K562 (cell line): ENCODE results near the gene RNF44. TPM values are rescaled to one million over a fixed set of nuclear protein-coding genes. Genes with fewer than 3 reads are reported as not detected.
A peak's percentile ranks its signal among the peaks of the same experiment; 100 is the strongest.

ENCODE experiments used
- ATAC-seq: fragments of 200-7000 bp; cut with Tn5 transposase; 3 replicates; pipeline ENCODE4 v1.9.1; 2020; ENCODE audit warnings: moderate library complexity
- BruUV-seq: library from RNA; stranded (reverse); fragments of 400-500 nt; replicated peaks from 2 replicates; lab custom pipeline; 2021; lab: Mats Ljungman, UMichigan
- CTCF ChIA-PET: fragments of 300-600 bp; formaldehyde crosslinking; extraction: SDS; loops from one replicate; lab custom pipeline; 2021; ENCODE audit warnings: low intra/inter-chr PET ratio; lab: Yijun Ruan, JAX
- POLR2A ChIA-PET: fragments of 300-600, 350-650 bp; sonication (Branson Sonifier 250); formaldehyde crosslinking; extraction: SDS; loops from one replicate; lab custom pipeline; 2021; ENCODE audit warnings: antibody characterized with exemption, inconsistent platforms; lab: Yijun Ruan, JAX
- DNase-seq, 4 experiments: peaks; one replicate each; pipeline versions ENCODE4 v3.0.0 to v3.0.0-alpha.2; 2011 to 2018; ENCODE audit warnings: low spot score in 3 of 4, mixed read lengths in 3 of 4; ENCODE audit errors: extremely low read depth in 1 of 4
- FAIRE-seq: peaks from 2 replicates; lab custom pipeline; 2011; peaks lifted over from hg19 to GRCh38; lab: Jason Lieb, UNC
- H2AFZ ChIP-seq: 2 replicates; pipeline ENCODE4 v1.6.0; 2011; ENCODE audit warnings: low read depth, low read length, control low read depth, inconsistent platforms
- H3K27ac ChIP-seq: fragments of 200-600 bp; 3 replicates; pipeline ENCODE4 v1.8.0; 2011; ENCODE audit warnings: low read depth, mild to moderate bottlenecking, control low read depth, inconsistent platforms, low read length, moderate library complexity, mixed read lengths; ENCODE audit errors: extremely low read depth
- H3K27me3 ChIP-seq, 2 experiments: fragments of 300-600 bp in 1 of 2; 2 replicates in 1 of 2; 3 replicates in 1 of 2; pipeline versions ENCODE4 v1.6.0 to v1.8.0; 2011; ENCODE audit warnings: inconsistent platforms in 2 of 2, low read length in 2 of 2, mild to moderate bottlenecking in 1 of 2, mixed read lengths in 1 of 2, moderate library complexity in 1 of 2; ENCODE audit not compliant: control insufficient read depth in 2 of 2, insufficient read depth in 2 of 2
- H3K36me3 ChIP-seq: fragments of 300-600 bp; 3 replicates; pipeline ENCODE4 v1.8.0; 2011; ENCODE audit warnings: mild to moderate bottlenecking, low read length, inconsistent platforms; ENCODE audit not compliant: control insufficient read depth, insufficient read depth
- H3K4me1 ChIP-seq, 2 experiments: fragments of 200-600 bp in 1 of 2; replicated peaks in 1 of 2; 2 replicates in 1 of 2; 3 replicates in 1 of 2; pipeline versions ENCODE4 v1.5.1 to v1.8.0; 2011; ENCODE audit warnings: inconsistent platforms in 2 of 2, low read length in 2 of 2, mild to moderate bottlenecking in 1 of 2, mixed read lengths in 1 of 2, moderate library complexity in 1 of 2; ENCODE audit not compliant: control insufficient read depth in 2 of 2, insufficient read depth in 2 of 2
- H3K4me2 ChIP-seq: 2 replicates; pipeline ENCODE4 v1.6.1; 2011; ENCODE audit warnings: low read length, control low read depth, inconsistent platforms, mixed read lengths; ENCODE audit not compliant: insufficient read depth
- H3K4me3 ChIP-seq: fragments of 200-600 bp; sonication (generic), shearing (Covaris generic); 2 replicates; pipeline ENCODE4 v1.5.1; 2016; ENCODE audit warnings: control low read depth, inconsistent platforms
- H3K79me2 ChIP-seq: fragments of 200-600 bp; 3 replicates; pipeline ENCODE4 v1.8.0; 2011; ENCODE audit warnings: low read length, inconsistent platforms; ENCODE audit not compliant: control insufficient read depth, insufficient read depth
- H3K9ac ChIP-seq, 2 experiments: 2 replicates each; pipeline versions ENCODE4 v1.6.0 to v1.6.1; 2011; ENCODE audit warnings: low read depth in 2 of 2, low read length in 2 of 2, control low read depth in 1 of 2, inconsistent platforms in 1 of 2, mild to moderate bottlenecking in 1 of 2, mixed read lengths in 1 of 2; ENCODE audit not compliant: insufficient read depth in 1 of 2
- H3K9me1 ChIP-seq: one replicate; pipeline ENCODE4 v1.6.0; 2011; ENCODE audit warnings: inconsistent platforms, mild to moderate bottlenecking, low read length, moderate library complexity; ENCODE audit not compliant: control insufficient read depth, insufficient read depth
- H3K9me3 ChIP-seq: replicated peaks from 2 replicates; pipeline ENCODE4 v1.5.1; 2011; ENCODE audit warnings: low read depth, low read length, inconsistent platforms; ENCODE audit not compliant: control insufficient read depth, insufficient read depth
- H4K20me1 ChIP-seq: replicated peaks from 2 replicates; pipeline ENCODE4 v1.6.1; 2011; ENCODE audit warnings: low read length, inconsistent platforms, mixed read lengths; ENCODE audit not compliant: control insufficient read depth, insufficient read depth
- ATF4 ChIP-seq: fragments of 450-650 bp; formaldehyde crosslinking; IDR thresholded peaks from 2 replicates; pipeline ENCODE4 v1.4.0; 2022; ENCODE audit warnings: mild to moderate bottlenecking, moderate library complexity
- C11orf30 ChIP-seq: fragments of 450-650 bp; IDR thresholded peaks from 2 replicates; pipeline ENCODE4 v1.6.1; 2016; ENCODE audit warnings: low read depth, mild to moderate bottlenecking
- CCNT2 ChIP-seq: IDR thresholded peaks from 2 replicates; pipeline ENCODE4 v1.6.1; 2011; ENCODE audit warnings: borderline replicate concordance, low read depth, mild to moderate bottlenecking, moderate library complexity, mixed read lengths, low read length; ENCODE audit not compliant: insufficient read length; ENCODE audit errors: extremely low read depth
- MAFG ChIP-seq: fragments of 450-650 bp; conservative IDR thresholded peaks from 2 replicates; pipeline ENCODE4 v1.6.1; 2016; ENCODE audit warnings: missing genetic modification characterization, missing compliant biosample characterization
- RBM22 ChIP-seq: fragments of 200-400 bp; formaldehyde crosslinking; IDR thresholded peaks from 2 replicates; pipeline ENCODE4 v1.6.1; 2018; ENCODE audit warnings: low read length, low read depth; ENCODE audit not compliant: poor library complexity, severe bottlenecking
- ZFX ChIP-seq: sonication (generic); formaldehyde crosslinking; IDR thresholded peaks from 2 replicates; pipeline ENCODE4 v1.8.0; 2022; ENCODE audit warnings: mild to moderate bottlenecking, missing genetic modification reagents, moderate library complexity
- ZNF277 ChIP-seq: fragments of 250-450 bp; sonication (Bioruptor Pico); IDR thresholded peaks from 2 replicates; pipeline ENCODE4 v1.8.0; 2022; ENCODE audit warnings: inconsistent platforms, mild to moderate bottlenecking, moderate library complexity, borderline replicate concordance
- ZNF316 ChIP-seq: fragments of 450-650 bp; IDR thresholded peaks from 2 replicates; pipeline ENCODE4 v1.6.1; 2016
- ZNF75A ChIP-seq: fragments of 450-650 bp; formaldehyde crosslinking; IDR thresholded peaks from 2 replicates; pipeline ENCODE4 v1.4.0; 2020; ENCODE audit warnings: mild to moderate bottlenecking
- WGBS: fragments of 100-300 bp; shearing (Covaris generic); methylation state at CpG from one replicate; pipeline ENCODE4 v1.1.6; 2016; ENCODE audit warnings: low coverage, mixed read lengths; ENCODE audit not compliant: insufficient coverage; ENCODE audit errors: missing lambda C conversion rate; 5-methylcytosine and 5-hydroxymethylcytosine counted together
- in situ Hi-C: fragments of 300-500 bp; cut with MboI; formaldehyde crosslinking; loops from 4 replicates; pipeline ENCODE4 v1.15.0; 2018; ENCODE audit warnings: inconsistent platforms, mixed read lengths
- intact Hi-C: fragments of 100-400 bp; cut with micrococcal nuclease; formaldehyde crosslinking; loops from 2 replicates; pipeline ENCODE4 v1.14.2; 2022
- polyA plus RNA-seq, 8 experiments: library from polyadenylated mRNA; depleted of rRNA in 4 of 8; stranded (reverse) in 5 of 8; unstranded in 3 of 8; fragments of >200 nt; fragmentation: Nextera tagmentation in 2 of 8; fragmentation: Illumina TruSeq in 1 of 8; extraction: Ambion mirVana in 2 of 8; extraction: Trizol in 1 of 8; gene quantifications; 2 replicates each; pipeline versions ENCODE4 v1.2.1 to v1.2.3, GENCODE V29; 2011 to 2014; ENCODE audit warnings: inconsistent platforms in 1 of 8, missing spikeins in 1 of 8
- total RNA-seq, 7 experiments: library from RNA; depleted of rRNA in 6 of 7; stranded (reverse); fragments of >200 nt in 6 of 7; fragmentation: Illumina TruSeq in 2 of 7; extraction: Trizol in 2 of 7; gene quantifications; 2 replicates each; pipeline versions ENCODE4 v1.2.1 to v1.2.3, GENCODE V29; 2011 to 2021; ENCODE audit warnings: low replicate concordance in 1 of 7
- TF ChIP-seq, protein P1 (sequence below): sonication (generic); formaldehyde crosslinking; IDR thresholded peaks from 2 replicates; pipeline ENCODE4 v1.8.0; 2023; ENCODE audit warnings: mild to moderate bottlenecking, missing genetic modification reagents
- TF ChIP-seq, protein P2 (sequence below): fragments of 250-450 bp; sonication (Bioruptor Pico); IDR thresholded peaks from 2 replicates; pipeline ENCODE4 v1.8.0; 2022; ENCODE audit warnings: moderate library complexity, mild to moderate bottlenecking, inconsistent platforms

The RNF44 gene
- total and polyA plus RNA-seq, 9 of the 15 experiments (the other 6 are each of a cell fraction or from before 2014, with no cell fraction given), result 1.6 to 82.6 (median 7.4) TPM

DNA sequence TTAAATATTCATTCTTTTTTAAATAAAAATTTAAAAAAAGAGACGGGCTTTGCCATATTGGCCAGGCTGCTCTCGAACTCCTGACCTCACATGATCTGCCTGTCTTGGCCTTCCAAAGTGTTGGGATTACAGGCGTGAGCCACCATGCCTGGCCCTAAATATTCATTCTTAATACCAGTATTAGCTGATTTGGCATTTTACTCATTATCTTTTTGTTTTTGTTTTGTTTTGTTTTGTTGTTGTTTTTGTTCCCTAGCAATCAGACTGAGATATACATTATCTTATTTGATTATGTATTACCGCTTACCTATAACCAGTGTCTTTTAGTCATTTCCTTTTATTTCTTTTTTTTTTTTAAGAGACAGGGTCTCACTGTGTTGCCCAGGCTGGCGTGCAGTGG is 37.9 kb downstream of the RNF44 start:
- peaks cover 91% of the 10 kb centered on the region for H3K36me3 ChIP-seq
- ATAC-seq (no peak), FAIRE-seq (no peak), DNase-seq (no peak)
- no peaks in the 10 kb centered on the region for H3K4me1 ChIP-seq
- intact Hi-C loops, result no loop called here
- no peak overlapping the region for H3K4me3 ChIP-seq
- H3K79me2 ChIP-seq, result no peaks in the 10 kb centered on the region
- H3K9ac ChIP-seq, result no peak overlapping the region
- no peaks in the 10 kb centered on the region for H3K9me3 ChIP-seq
- no peak for TF ChIP-seq RBM22
- TF ChIP-seq, protein P1, sequence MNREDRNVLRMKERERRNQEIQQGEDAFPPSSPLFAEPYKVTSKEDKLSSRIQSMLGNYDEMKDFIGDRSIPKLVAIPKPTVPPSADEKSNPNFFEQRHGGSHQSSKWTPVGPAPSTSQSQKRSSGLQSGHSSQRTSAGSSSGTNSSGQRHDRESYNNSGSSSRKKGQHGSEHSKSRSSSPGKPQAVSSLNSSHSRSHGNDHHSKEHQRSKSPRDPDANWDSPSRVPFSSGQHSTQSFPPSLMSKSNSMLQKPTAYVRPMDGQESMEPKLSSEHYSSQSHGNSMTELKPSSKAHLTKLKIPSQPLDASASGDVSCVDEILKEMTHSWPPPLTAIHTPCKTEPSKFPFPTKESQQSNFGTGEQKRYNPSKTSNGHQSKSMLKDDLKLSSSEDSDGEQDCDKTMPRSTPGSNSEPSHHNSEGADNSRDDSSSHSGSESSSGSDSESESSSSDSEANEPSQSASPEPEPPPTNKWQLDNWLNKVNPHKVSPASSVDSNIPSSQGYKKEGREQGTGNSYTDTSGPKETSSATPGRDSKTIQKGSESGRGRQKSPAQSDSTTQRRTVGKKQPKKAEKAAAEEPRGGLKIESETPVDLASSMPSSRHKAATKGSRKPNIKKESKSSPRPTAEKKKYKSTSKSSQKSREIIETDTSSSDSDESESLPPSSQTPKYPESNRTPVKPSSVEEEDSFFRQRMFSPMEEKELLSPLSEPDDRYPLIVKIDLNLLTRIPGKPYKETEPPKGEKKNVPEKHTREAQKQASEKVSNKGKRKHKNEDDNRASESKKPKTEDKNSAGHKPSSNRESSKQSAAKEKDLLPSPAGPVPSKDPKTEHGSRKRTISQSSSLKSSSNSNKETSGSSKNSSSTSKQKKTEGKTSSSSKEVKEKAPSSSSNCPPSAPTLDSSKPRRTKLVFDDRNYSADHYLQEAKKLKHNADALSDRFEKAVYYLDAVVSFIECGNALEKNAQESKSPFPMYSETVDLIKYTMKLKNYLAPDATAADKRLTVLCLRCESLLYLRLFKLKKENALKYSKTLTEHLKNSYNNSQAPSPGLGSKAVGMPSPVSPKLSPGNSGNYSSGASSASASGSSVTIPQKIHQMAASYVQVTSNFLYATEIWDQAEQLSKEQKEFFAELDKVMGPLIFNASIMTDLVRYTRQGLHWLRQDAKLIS (CRISPR knock-in tag), result no peak
- no peak for TF ChIP-seq ATF4
- no peak for TF ChIP-seq ZNF277
- peak; percentile 82 for TF ChIP-seq C11orf30
- TF ChIP-seq ZNF75A, result no peak
- peak; percentile 91 for TF ChIP-seq ZNF316
- TF ChIP-seq ZFX, result no peak
- TF ChIP-seq CCNT2, result no peak
- TF ChIP-seq, protein P2, sequence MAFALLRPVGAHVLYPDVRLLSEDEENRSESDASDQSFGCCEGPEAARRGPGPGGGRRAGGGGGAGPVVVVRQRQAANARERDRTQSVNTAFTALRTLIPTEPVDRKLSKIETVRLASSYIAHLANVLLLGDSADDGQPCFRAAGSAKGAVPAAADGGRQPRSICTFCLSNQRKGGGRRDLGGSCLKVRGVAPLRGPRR (CRISPR knock-in tag), result no peak
- TF ChIP-seq MAFG, result peak; percentile 66
- no peak overlapping the region for H3K4me2 ChIP-seq
- CTCF ChIA-PET, result no interaction called here
- no peaks in the 10 kb centered on the region for H4K20me1 ChIP-seq
- H3K27me3 ChIP-seq, result no peaks in the 10 kb centered on the region
- 92% methylated on average over 5 of the region's 5 CpGs for WGBS
- no TSS peak for BruUV-seq
- POLR2A ChIA-PET, result no interaction called here
- in situ Hi-C loops, result no loop called here
- H3K27ac ChIP-seq, result no peak overlapping the region
- no peak overlapping the region for H2AFZ ChIP-seq
- no peaks in the 10 kb centered on the region for H3K9me1 ChIP-seq
